GM19324 (cell line): ENCODE measurements around the gene ABR.

Experiments
- ATAC-seq: cut with Tn5 transposase; IDR thresholded peaks from one replicate; pipeline ENCODE4 v1.9.1; 2021; ENCODE audit warnings: mild to moderate bottlenecking, moderate library complexity; ENCODE audit not compliant: unreplicated experiment, low FRiP score

Gene ABR

GRCh38 chr17:1012823-1013728, 166.7 kb downstream of the ABR start:
- no peak for ATAC-seq

GRCh38 chr17:1011760-1012735, 167.7 kb downstream of the ABR start:
- no peak for ATAC-seq

GRCh38 chr17:1011138-1011537, 168.6 kb downstream of the ABR start:
- ATAC-seq: no peak

- no peak for ATAC-seq
These were observed 169.2 kb downstream of the ABR start for GRCh38 chr17:1010586-1010985.

- no peak for ATAC-seq
These were observed 169.7 kb downstream of the ABR start for GRCh38 chr17:1010086-1010450.

- no peak for ATAC-seq
These were observed 170.3 kb downstream of the ABR start for GRCh38 chr17:1009229-1010085.

- ATAC-seq: no peak
These were observed 171.6 kb downstream of the ABR start for GRCh38 chr17:1008008-1008761.

GRCh38 chr17:1007310-1008007, 172.3 kb downstream of the ABR start:
- ATAC-seq: no peak

GRCh38 chr17:1006054-1006453, 173.7 kb downstream of the ABR start:
- ATAC-seq: no peak

- no peak for ATAC-seq
These were observed 174.3 kb downstream of the ABR start for GRCh38 chr17:1005361-1005946.

GRCh38 chr17:1004769-1005295, 174.9 kb downstream of the ABR start:
- no peak for ATAC-seq

GRCh38 chr17:1003972-1004768, 175.6 kb downstream of the ABR start:
- ATAC-seq: no peak

GRCh38 chr17:1003633-1003971, 176.2 kb downstream of the ABR start:
- ATAC-seq: no peak

GRCh38 chr17:1002771-1003555, 176.8 kb downstream of the ABR start:
- no peak for ATAC-seq

- ATAC-seq: no peak
These were observed 177.4 kb downstream of the ABR start for GRCh38 chr17:1002412-1002753.

GRCh38 chr17:1001640-1002411, 178.0 kb downstream of the ABR start:
- no peak for ATAC-seq
